Type B pancreatic cell (in vitro differentiated cells): ENCODE measurements around the gene SLC35F3. TPM values are rescaled to one million over a fixed set of nuclear protein-coding genes. Genes with fewer than 3 reads are reported as not detected.

ENCODE experiments used
- DNase-seq: peaks from one replicate; pipeline ENCODE4 v3.0.0; 2021; ENCODE audit warnings: mixed read lengths; ENCODE audit not compliant: unreplicated experiment; ENCODE audit errors: extremely low spot score
- H3K27ac Mint-ChIP-seq: 2 replicates; pipeline ENCODE4 v1.8.0; 2021; ENCODE audit warnings: mild to moderate bottlenecking, mixed read lengths
- H3K27me3 Mint-ChIP-seq: 2 replicates; pipeline ENCODE4 v1.8.0; 2021; ENCODE audit warnings: mixed read lengths
- H3K36me3 Mint-ChIP-seq: 2 replicates; pipeline ENCODE4 v1.8.0; 2021; ENCODE audit warnings: mixed read lengths
- H3K4me1 Mint-ChIP-seq: one replicate; pipeline ENCODE4 v1.8.0; 2021; ENCODE audit warnings: mixed read lengths; ENCODE audit not compliant: unreplicated experiment
- H3K4me3 Mint-ChIP-seq: 2 replicates; pipeline ENCODE4 v1.8.0; 2021; ENCODE audit warnings: mild to moderate bottlenecking, mixed read lengths
- H3K9me3 Mint-ChIP-seq: 2 replicates; pipeline ENCODE4 v1.8.0; 2021; ENCODE audit warnings: mixed read lengths
- CTCF ChIP-seq: fragments of 200-600 bp; sonication (generic); conservative IDR thresholded peaks from 2 replicates; pipeline ENCODE4 v1.5.0; 2021; ENCODE audit warnings: antibody characterized with exemption, mild to moderate bottlenecking
- total RNA-seq: library from RNA; stranded (reverse); gene quantifications from 2 replicates; pipeline ENCODE4 v1.2.1, GENCODE V29; 2021; ENCODE audit warnings: low replicate concordance

The SLC35F3 gene
- total RNA-seq, 1 donor from 2014 or later = 2.1 TPM

- Mint-ChIP-seq H3K4me3 (no peak overlapping the region), H3K27me3 (peaks cover 37% of the 10 kb centered on the region), H3K27ac (no peak overlapping the region), H3K9me3 (no peaks in the 10 kb centered on the region), H3K36me3 (peaks cover 4% of the 10 kb centered on the region), H3K4me1 (no peaks in the 10 kb centered on the region)
- TF ChIP-seq CTCF = no peak
- no peak for DNase-seq
Observed at GRCh38 chr1:234270581-234271242, 366.2 kb downstream of the SLC35F3 start.

- no peak for DNase-seq
- H3K9me3 Mint-ChIP-seq = no peaks in the 10 kb centered on the region
- H3K4me3 Mint-ChIP-seq = no peak overlapping the region
- H3K36me3 Mint-ChIP-seq = peaks cover 4% of the 10 kb centered on the region
- H3K4me1 Mint-ChIP-seq = no peaks in the 10 kb centered on the region
- no peak overlapping the region for H3K27ac Mint-ChIP-seq
- peaks cover 38% of the 10 kb centered on the region for H3K27me3 Mint-ChIP-seq
- no peak for TF ChIP-seq CTCF
Observed at GRCh38 chr1:234271243-234271606, 366.7 kb downstream of the SLC35F3 start.

GRCh38 chr1:234272656-234273312 lies 368.3 kb downstream of the SLC35F3 start:
- no peaks in the 10 kb centered on the region for H3K9me3 Mint-ChIP-seq
- DNase-seq = no peak
- H3K4me1 Mint-ChIP-seq = no peaks in the 10 kb centered on the region
- no peak for TF ChIP-seq CTCF
- H3K27me3 Mint-ChIP-seq = peaks cover 44% of the 10 kb centered on the region
- peaks cover 4% of the 10 kb centered on the region for H3K36me3 Mint-ChIP-seq
- H3K27ac Mint-ChIP-seq = no peak overlapping the region
- H3K4me3 Mint-ChIP-seq = no peak overlapping the region

GRCh38 chr1:234273981-234274380 lies 369.5 kb downstream of the SLC35F3 start:
- no peak for DNase-seq
- Mint-ChIP-seq H3K27ac (no peak overlapping the region), H3K4me3 (no peak overlapping the region), H3K4me1 (no peaks in the 10 kb centered on the region), H3K27me3 (peaks cover 47% of the 10 kb centered on the region), H3K36me3 (peaks cover 4% of the 10 kb centered on the region), H3K9me3 (no peaks in the 10 kb centered on the region)
- TF ChIP-seq CTCF = no peak

GRCh38 chr1:234276151-234276788 lies 371.8 kb downstream of the SLC35F3 start:
- TF ChIP-seq CTCF = no peak
- DNase-seq = no peak
- H3K27ac Mint-ChIP-seq = no peak overlapping the region

More at GRCh38 chr1:234276151-234276788, 371.8 kb downstream of the SLC35F3 start:
- H3K4me1 Mint-ChIP-seq = no peaks in the 10 kb centered on the region
- no peak overlapping the region for H3K4me3 Mint-ChIP-seq
- H3K36me3 Mint-ChIP-seq = no peaks in the 10 kb centered on the region
- peaks cover 47% of the 10 kb centered on the region for H3K27me3 Mint-ChIP-seq
- no peaks in the 10 kb centered on the region for H3K9me3 Mint-ChIP-seq
